ENCODE measurements around the gene SEPSECS.

- TF ChIP-seq CREB3 (tag; conservative IDR thresholded peaks at IDR 0.05; ENCODE audit: low read depth) (no peak), POLR2AphosphoS5 (IDR thresholded peaks at IDR 0.05; ENCODE audit: control insufficient read depth, insufficient read depth, low read depth, low read length) (0 out of 2 replicates have a peak, but pooled peaks have one; percentile 33), PREB (CRISPR knock-in tag; IDR thresholded peaks at IDR 0.05) (no peak), TAF15 (IDR thresholded peaks at IDR 0.05; ENCODE audit: low read depth, low read length) (no peak), BRD4 (IDR thresholded peaks at IDR 0.05) (no peak)
Observed at GRCh38 chr4:25098964-25099891, 61.0 kb downstream of the SEPSECS start.
